Stimulated activated CD4-positive, alpha-beta T cell treated with anti-CD3 and anti-CD28 coated beads, Interleukin-1b, Interleukin-23, amount 100 ng/mL, for 1 hour (primary cell): Measurements from ENCODE around the gene TAS2R38.
"Not testable (repeated sequence)": the region's sequence is repeated elsewhere in the genome, so short reads cannot be mapped to it uniquely, and the experiment has no call there.

Experiments
- DNase-seq, 2 donors: peaks; one replicate each; pipeline ENCODE4 v3.0.0-alpha.2; 2020; ENCODE audit warnings: low read depth in 2 of 2

Gene TAS2R38

DNA sequence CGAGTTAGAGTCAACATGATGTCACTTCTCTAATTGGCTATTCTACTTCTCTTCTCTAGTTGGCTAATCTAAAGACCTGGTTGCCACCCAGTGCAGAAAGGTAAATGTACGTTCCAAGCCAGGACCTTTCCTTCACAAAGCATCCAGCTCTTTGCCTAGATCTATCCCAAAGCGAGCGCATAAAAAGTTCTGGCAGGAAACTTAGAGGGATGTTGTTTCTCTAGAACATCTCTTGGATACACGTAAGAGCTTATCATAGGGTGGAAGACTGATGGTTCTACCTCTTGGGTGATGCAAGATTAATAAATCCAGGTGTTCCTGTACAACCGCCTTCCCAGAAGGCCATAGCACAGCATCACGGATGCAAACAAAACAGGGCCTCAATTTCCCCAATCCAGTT, at the start of gene TAS2R38:
Gene TAS2R38 (minus strand): TSS at position 101 of the 400 bp plus-strand sequence. CDS start 84 bp downstream, at position 17.
- DNase-seq: no peak

DNA sequence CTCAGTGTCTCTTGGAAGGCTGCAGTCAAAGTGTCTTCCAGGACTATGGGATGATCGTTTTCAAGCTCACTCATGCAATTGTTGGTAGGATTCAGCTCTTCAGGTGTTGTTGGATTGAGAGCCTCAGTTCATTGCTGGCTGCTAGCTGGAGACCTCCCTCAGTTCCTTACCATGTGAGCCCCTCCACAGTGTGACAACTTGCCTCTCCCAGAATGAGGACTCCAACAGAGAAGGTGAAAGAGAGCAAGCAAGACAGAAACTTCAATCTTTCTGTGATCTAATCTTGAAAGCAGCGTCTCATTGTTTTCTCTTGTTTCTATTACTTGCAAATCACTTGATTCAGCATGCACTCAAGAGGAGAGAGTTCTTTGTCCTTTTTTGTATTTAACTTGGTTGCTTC, 44.6 kb upstream of the TAS2R38 start:
- no peak for DNase-seq

DNA sequence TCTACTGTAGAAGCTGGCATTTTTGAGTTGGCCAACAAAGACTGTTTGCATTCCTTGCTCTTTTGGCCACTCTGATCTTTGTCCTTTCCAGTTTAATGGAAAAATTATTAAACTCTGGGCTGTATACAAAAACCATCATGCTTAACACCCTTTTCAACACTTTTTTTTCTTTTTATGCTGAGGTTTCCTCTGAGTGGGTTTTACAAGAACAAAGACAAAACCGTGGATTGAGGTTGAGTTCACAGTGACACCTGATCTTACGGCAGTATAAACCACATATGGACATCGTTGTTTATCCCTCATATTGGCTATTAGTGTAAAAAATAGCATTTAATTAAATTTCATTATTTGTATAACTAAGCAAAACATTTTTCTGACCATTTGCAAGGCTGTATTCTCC, 43.9 kb upstream of the TAS2R38 start:
- DNase-seq: no peak

DNA sequence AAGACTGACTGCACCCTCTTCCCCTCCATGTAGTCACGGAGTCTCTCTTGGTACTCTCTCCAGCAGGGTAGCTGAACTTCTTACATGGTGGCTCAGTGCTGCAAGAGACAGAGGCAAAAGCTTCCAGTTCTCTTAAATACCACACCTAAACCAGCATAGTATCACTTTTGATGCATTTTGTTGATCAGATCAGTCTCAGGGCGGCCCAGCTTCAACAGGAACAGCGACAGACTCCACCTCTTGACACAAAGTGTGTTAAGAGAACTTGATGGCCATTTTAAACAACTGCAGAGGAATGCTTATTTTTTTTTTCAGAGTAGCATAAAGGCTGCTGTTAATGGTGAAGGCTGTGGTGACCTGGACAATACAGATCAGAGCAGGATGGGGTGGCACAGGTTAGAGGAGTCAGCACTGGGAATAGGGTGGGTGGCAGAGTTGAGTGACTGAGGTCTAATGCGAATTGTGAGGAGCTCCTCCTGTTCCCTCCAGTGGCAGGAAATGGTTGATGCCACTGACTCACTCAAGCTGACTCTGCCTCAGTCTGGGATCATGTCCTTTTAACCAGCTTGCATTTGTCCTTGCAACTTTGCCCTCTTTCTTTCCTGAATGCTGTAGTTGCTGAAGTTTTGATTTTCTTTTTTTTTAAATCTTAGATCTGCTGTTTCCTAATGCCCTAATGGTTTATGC, 39.4 kb upstream of the TAS2R38 start:
- no peak for DNase-seq

DNA sequence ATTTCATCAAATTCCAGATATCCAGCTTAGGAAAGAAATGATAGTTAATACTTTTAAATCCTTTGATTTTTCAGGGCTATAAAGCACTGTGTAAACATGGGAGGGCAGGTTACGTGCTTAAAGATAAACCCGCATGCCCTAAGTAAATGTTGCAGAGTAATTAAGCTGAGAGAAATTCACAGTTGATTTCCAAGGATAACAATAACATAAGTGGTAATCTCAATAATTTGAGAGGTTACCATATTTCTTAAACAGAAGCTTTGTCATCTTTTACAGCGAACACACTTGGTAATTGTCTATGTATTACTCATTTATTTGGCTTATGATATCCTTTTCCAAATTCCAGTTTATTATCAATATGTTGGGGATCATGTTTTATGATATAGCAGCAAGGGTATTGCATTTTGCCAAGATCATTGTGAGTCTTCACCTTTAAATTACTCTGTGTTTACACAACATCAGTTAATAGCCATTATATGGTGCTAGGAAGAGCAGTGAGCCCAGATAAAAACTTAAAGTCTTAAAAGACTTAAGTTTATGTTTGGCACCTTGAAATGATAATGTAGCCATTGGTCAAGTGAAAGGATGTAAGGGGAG, 37.5 kb upstream of the TAS2R38 start:
- no peak for DNase-seq

DNA sequence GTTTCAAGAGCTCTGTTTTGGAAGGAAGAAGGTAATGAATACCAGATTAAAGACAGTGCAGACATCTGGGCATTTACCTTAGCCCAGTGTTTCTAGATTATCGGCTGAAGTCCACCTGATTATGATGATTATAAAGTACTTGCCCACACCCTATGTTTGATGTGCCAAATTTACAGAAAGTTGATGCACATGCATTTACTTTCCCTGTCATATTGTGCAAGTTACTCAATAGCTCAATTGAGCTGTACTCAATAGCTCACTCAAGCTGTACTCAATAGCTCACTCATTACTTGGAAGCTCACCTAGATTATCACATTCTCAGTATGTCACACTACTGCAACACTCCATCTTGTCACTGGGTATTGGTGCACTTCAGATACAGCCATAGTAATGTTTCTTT, 35.6 kb upstream of the TAS2R38 start:
- DNase-seq: no peak

DNA sequence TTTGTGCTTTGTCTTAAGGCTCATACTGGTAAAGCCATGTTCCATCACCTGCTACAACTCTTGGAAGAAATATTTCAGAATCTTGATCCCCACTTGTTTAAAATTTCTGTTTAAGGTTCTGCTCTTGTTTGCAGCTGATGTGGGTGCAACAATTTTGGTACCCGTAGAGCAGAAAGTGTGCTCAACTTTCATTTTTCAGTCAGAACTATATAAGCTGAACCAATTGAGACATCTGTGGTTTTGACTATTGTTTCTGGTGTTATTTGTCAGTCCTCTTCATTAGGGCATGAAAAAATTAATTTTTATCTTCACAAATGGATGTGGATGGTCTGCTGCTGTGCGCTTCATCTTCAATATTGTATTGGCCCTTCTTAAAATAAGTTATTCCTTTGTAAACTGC, 33.0 kb upstream of the TAS2R38 start:
- DNase-seq: no peak

DNA sequence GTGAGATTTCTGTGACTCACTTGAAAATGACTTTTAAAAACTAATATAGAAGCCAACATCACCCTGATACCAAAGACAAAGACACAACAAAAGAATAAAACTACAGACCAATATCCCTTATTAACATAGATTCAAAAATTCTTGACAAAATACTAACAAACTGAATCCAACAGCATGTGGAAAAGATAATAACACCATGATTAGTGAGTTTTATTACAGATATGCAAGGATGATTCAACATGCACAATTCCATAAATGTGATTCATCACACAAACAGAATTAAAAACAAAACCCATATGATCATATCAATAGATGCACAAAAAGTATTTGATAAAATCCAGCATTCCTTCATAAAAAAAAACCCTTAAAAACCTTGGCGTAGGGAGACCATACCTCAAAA, 28.6 kb upstream of the TAS2R38 start:
- no peak for DNase-seq

DNA sequence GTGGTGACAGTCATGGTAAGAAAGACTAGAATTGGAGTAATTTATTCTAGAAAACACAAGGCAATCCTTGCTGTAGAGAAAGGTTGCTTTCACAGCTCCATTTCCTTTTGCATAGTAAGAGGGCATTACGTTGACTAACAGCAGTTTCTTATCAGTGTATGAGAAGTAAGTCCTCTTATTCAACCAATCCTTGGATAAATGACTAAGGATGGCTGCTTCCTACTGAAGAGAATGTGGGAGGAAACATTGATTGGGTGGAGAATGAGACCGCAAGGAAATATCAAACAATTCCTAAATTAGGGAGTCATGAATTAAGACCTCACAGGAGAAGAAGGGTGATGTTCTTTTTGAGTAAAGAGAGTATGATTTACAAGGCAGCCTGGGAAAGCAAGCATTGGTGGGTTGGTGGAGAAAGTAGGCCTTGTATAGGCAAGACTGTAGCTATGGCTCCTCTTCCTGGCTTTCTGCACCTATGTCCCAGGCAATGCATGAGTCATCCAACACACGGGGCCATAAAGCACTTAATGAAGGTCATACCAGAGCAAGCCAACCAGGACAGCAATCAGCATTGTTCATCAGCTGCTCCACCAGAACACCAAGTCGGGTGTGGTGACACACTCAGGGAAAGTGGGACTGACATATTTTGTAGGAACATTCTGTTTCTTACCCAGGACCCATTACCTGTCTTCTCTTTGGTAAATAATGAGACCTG, 27.7 kb upstream of the TAS2R38 start:
- no peak for DNase-seq

DNA sequence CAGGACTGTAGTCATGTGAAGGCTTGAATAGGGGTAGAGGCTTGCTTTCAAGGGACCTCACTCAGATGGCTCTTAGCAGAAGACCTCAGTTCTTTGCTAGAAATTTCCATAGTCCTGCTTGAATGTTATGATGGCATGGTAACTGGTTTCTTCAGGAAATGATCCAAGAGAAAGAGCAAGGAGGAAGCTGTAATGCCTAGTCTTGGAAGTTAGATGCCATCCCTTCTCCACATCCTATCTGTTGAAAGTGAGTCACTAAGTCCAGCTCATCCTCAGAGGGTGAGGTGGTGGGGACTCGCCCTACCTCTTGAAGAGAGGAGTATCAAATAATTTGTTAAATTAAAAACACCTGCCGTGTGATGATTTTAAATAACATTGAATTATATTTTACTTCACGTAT, 26.7 kb upstream of the TAS2R38 start:
- DNase-seq: no peak

DNA sequence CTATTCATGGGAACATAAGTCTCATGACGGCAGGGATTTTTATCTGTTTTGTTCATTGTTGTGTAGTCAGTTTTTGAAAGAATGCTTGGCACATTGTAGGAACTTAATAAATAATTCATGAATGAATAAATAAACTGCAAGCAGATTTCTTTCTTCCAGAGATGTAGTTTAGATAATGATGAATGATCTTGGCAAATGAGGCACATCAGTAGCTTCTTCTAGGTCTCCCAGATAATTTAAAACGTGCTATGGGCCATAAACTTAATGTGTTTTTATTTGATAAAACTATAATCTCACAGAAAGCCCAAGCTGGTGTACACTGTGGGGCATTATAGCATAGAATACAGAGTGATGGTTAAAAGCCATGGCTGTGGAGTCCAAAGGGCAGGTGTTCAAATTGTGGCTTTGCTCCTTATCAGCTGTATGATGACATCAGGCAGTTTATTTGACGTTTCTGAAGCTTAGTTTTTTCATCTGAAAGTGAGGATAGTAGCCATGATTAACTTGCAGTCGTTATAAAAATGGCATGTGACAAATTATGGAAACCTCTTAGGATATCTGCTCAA, 25.6 kb upstream of the TAS2R38 start:
- DNase-seq: no peak

DNA sequence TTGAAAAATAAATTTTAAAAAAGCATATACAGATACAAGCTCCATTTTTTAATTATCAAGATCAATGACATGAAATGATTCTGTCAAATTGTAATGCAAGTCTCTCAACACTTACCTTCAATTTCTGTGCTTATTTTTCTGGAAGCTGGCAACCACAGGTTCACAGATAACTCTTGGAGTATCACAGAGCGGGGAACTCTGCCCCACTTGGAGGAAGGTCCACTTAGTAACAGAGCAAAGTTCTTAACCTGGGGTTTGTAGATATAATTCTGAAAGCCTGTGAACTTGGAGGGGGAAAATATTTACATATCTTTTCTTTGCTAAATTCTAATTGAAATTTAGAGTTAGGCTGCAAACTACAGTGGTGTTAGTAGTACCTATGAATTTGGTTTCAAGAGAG, 19.8 kb upstream of the TAS2R38 start:
- DNase-seq: no peak

DNA sequence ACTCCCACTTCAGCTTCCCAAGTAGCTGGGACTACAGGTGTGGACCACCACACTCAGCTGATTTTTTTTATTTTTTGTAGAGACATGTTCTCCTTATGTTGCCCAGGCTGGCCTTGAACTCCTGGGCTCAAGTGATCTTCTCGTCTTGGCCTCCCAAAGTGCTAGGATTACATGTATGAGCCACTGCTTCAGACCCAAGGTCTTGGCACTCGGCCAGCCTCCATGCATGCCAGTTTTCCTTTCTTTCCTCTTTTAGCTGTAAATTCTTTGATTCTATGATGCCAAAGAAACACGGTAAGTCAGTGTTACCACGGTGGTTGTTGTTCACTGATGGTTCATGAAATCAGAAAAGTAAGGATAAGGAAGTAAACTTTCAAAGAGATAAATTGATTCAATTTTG, 19.1 kb upstream of the TAS2R38 start:
- no peak for DNase-seq

DNA sequence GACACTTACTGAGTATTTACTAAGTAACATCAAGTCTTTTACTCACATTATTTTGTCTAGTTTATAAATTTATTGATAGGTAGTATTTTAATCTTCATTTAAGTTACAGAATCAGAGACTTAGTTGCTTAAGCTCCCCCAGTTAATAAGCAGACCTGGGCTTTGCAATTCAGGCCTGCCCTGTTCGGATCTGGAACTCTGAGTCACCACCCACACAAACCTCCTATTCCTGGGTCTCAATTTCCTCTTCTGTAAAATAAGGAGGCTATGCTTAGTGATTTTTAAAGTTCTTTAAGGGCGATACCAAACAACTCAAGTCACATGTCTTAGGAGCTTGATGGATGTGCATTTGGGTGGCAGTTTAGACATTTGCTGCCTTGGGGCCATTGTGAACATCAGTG, 18.6 kb upstream of the TAS2R38 start:
- DNase-seq: no peak

DNA sequence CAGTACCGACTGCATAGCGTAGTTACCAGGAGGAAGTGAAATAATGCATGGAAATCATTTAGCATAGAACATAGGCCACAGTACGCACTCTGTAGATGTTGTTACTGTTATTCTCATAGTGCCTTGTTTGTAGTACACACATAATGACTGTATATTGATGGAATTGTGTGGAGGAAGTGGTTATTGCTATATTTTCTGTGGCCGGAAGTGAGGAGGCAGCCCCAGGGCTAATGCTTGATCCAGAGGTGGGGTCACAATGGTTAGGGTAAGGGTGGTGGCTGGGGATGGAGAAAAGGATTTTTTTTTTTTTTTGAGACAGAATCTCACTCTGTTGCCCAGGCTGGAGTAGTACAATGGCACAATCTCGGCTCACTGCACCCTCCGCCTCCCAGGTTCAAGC, 17.6 kb upstream of the TAS2R38 start:
- no peak for DNase-seq

DNA sequence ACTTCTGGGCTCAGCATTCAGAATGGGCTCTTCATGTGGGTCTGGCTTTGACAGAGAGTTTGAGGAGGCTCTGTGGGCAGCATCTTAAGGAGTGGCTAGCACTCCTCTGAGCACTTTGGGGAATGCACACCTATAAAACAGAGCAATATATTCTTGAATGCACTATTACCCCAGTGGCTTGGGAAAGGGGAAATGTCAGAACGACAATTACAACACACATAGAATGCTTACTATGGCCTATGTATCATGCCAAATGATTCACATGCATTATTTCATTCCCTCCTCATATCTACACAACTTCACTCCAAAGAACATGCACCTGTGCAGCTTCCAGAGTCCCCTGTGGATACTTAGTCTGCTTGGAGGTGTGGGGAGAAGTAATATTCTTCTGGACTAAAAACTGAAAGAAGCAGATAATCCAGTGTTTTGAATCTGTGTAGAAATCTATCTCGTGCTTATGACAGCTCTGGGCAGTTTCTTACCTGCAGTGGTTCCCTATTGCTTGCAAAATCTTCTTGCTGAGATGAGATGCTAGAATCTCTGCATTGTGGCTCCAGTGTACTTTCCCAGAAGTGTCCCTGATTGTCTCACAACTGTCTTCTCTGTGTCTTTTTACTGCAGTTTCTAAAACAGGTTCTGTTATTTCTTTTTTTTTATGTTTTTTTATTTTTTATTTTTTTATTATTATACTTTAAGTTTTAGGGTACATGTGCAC, 16.6 kb upstream of the TAS2R38 start:
- DNase-seq: no peak

DNA sequence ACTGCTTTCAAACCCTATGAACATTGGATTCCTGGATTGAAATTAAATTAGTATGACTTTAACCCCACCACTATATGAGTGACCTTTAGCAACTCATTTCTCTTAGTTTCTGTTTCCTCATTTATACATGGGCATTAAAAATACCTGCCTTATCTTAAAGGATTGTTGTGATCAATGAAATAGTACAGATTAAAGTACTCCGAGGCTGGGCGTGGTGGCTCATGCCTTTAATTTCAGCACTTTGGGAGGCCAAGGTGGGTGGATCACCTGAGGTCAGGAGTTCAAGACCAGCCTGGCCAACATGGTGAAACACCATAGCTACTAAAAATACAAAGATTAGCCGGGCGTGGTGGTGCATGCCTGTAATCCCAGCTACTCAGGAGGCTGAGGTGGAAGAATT, 14.2 kb upstream of the TAS2R38 start:
- DNase-seq: not testable (repeated sequence)

DNA sequence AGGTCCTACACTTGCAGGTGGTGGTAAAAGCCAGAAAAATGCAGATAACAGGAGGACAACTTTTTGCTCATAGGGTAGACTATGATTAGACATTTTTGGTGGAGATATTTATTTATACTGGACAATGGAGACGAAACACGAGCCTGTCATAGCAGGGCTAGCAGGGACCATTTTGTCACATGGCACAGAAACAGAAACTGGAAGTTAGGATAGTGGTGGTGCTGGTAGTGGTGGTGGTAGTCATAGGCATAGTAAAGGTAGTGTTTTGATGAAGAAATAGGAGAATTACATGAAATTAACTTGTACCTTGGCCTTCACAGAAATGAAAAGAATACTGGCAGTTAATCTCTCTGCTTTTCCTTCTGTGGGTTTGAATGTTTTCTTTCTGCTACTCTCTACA, 13.3 kb upstream of the TAS2R38 start:
- DNase-seq: no peak

DNA sequence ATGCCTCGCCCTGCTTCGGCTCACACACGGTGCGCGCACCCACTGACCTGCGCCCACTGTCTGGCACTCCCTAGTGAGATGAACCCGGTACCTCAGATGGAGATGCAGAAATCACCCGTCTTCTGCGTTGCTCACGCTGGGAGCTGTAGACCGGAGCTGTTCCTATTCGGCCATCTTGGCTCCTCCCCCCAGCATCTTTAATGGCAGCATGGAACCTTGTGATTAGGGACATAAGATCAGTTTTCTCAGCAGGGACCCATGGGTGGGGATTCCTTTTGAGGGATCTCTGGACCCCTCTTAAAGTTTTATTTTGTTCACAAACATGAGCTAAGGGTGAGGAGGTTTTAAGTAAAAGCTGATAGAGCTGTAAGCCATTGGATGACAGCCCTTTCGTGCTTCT, 12.4 kb upstream of the TAS2R38 start:
- DNase-seq: not testable (repeated sequence)

DNA sequence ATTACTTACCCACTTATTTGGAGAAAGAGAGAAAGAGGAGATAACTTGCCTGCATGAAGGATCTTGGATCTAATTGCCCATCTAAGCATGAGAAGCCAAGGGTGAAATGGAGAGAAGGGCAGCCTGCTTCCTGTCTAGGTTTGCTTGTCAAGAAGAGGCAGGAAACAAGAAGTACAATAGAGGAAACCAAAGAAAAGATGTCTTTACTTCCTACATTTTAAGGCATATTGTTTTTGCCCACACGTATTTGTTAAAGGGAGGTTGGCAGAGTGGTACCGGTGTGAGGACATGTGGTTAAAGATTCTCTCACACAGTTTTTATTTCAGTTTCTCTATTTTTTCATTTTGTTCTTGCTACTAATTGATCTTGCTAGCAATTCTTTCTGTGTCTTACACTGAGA, 6.0 kb upstream of the TAS2R38 start:
- DNase-seq: no peak

DNA sequence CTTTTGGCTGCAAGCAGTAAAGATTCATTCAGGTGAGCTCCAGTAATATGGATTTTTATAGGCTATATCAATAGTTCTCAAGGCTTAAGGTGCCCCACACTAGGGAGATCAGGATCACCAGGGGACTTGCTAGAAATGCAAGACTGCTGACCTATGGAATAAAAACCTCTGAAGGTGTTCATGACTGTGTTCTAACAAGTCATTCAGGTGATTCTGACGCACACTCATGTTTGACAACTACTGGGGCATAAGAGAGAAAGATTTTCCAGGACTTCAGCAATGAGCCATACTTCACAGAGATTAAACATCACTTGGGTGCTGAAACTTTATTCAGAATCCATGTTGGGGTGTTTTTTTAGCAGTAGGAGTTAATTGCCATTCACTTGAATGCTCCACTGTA, 4.8 kb upstream of the TAS2R38 start:
- no peak for DNase-seq

DNA sequence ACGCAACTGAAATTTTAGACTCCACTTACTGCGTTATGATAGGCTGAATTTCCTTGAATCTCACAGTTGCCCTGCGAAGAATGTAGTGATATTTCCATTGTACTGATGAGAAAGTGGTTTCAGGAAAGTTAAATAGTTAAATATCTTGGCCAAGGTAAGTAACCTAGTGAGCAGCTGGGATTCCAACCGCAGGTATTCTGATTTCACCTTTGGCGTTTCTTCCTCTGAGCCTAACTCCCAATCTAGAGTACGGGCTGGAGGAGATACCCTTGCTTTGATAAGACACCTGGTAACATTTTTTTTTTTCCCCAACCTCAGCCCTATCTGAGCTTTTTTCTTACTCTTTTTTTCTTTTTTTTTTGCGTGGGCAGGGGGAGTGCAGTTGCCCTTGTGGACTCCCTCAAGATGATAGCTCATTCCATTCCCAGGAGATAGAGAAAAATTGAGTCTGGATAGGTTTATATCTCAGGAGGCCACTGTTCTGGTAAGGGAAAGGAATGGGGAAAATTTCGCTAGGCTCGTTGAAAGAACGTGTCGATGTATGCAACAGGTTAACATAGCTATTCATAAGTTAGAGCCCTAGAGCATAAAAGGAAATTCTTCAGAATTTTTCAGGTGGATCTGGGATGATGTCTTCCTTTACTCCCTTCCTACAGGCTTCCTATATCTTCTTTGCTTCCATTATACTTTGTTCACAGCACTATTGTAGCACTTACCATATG, 3.1 kb upstream of the TAS2R38 start:
- no peak for DNase-seq
